ENCODE measurements around the gene LRRC17. TPM values are rescaled to one million over a fixed set of nuclear protein-coding genes. Genes with fewer than 3 reads are reported as not detected.
A peak's percentile ranks its signal among the peaks of the same experiment; 100 is the strongest.

LRRC17 gene
- total and polyA plus RNA-seq, 9 of the 15 experiments (the other 6 are each of a cell fraction or from before 2014, with no cell fraction given) = 0.03 to 0.18 (median 0.12) TPM; not detected in 5

DNA sequence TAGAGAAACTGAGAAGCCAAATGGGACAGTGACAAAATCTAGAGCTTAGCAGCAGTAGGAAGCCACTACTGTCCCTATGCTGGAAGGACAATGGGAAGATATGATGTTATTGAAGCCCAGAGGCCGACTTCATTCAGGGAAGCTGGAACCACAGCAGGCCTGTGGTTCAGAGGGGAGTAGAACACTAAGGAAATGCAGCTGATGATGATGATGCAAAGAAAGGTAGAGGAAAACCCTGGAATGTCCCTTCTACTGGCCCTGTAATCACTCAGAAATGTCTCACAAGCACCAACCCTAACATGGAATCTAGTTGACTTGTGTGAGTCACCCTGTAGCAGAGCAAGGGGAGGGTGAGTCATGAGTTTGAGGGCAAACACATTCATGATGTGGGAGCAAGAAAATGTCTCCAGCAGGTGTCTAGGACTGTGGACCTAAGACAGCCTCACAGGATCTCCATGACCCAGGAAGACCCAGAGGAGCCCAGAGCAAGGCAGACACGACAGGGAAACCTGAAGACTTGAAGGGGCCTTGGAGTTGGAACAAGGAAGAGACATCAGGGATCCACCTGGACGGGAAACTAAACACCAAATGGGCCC, 37.0 kb upstream of the LRRC17 start (continued):
- TF ChIP-seq, protein P1, sequence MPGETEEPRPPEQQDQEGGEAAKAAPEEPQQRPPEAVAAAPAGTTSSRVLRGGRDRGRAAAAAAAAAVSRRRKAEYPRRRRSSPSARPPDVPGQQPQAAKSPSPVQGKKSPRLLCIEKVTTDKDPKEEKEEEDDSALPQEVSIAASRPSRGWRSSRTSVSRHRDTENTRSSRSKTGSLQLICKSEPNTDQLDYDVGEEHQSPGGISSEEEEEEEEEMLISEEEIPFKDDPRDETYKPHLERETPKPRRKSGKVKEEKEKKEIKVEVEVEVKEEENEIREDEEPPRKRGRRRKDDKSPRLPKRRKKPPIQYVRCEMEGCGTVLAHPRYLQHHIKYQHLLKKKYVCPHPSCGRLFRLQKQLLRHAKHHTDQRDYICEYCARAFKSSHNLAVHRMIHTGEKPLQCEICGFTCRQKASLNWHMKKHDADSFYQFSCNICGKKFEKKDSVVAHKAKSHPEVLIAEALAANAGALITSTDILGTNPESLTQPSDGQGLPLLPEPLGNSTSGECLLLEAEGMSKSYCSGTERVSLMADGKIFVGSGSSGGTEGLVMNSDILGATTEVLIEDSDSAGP (CRISPR knock-in tag; IDR thresholded peaks at IDR 0.05) = no peak
- peak; percentile 79 for TF ChIP-seq SMARCA4 (IDR thresholded peaks at IDR 0.05)
- TF ChIP-seq ZEB2 (IDR thresholded peaks at IDR 0.05) = peak; percentile 21; the same call in 1 of the 2 replicates
- TF ChIP-seq SMARCE1 (IDR thresholded peaks at IDR 0.05) = peak; percentile 52
- peak; percentile 82 for TF ChIP-seq EHMT2 (IDR thresholded peaks at IDR 0.05)
- 0 out of 4 replicates have a peak, but pooled peaks of 1 of the 2 experiments have one; percentile 15 for TF ChIP-seq RCOR1 (IDR thresholded peaks at IDR 0.05; ENCODE audit: borderline replicate concordance in 1 of 2, low read depth in 2 of 2, low read length in 2 of 2)
- TF ChIP-seq CTBP1 (IDR thresholded peaks at IDR 0.05; ENCODE audit: borderline replicate concordance) = 0 out of 2 replicates have a peak, but pooled peaks have one; percentile 40
- peak; percentile 35; the same call in 1 of the 2 replicates for TF ChIP-seq ZNF175 (CRISPR knock-in tag; IDR thresholded peaks at IDR 0.05; ENCODE audit: low read depth)
- TF ChIP-seq ZNF212 (CRISPR knock-in tag; IDR thresholded peaks at IDR 0.05) = no peak
- TF ChIP-seq FOS (IDR thresholded peaks at IDR 0.05; ENCODE audit: extremely low read depth, insufficient read length) = peak; percentile 60
- TF ChIP-seq NFXL1 (CRISPR knock-in tag; IDR thresholded peaks at IDR 0.05) = no peak
- TF ChIP-seq CREB1 (IDR thresholded peaks at IDR 0.05) = no peak
- TF ChIP-seq CREB1 (CRISPR knock-in tag; IDR thresholded peaks at IDR 0.05) = 0 out of 2 replicates have a peak, but pooled peaks have one; percentile 8
- no peak for TF ChIP-seq NUFIP1 (IDR thresholded peaks at IDR 0.05; ENCODE audit: partially characterized antibody)
- peak; percentile 99 for TF ChIP-seq FOSL1 (tag; conservative IDR thresholded peaks at IDR 0.05)
- no peak for TF ChIP-seq CEBPG (CRISPR knock-in tag; IDR thresholded peaks at IDR 0.05)
- peak in 1 of 2 experiments; percentile 64; a peak in 2 of 4 replicates for TF ChIP-seq CEBPG (tag; conservative IDR thresholded peaks at IDR 0.05 in 1 of 2, IDR thresholded peaks at IDR 0.05 in 1 of 2)
- TF ChIP-seq ARID1B (IDR thresholded peaks at IDR 0.05) = peak; percentile 71
- TF ChIP-seq ADNP (tag; IDR thresholded peaks at IDR 0.05) = no peak
- peak in 1 of 2 experiments; percentile 68; a peak in 1 of 4 replicates for TF ChIP-seq TEAD1 (CRISPR knock-in tag; IDR thresholded peaks at IDR 0.05)
- TF ChIP-seq MAFK (IDR thresholded peaks at IDR 0.05; ENCODE audit: low read length) = 0 out of 2 replicates have a peak, but pooled peaks have one; percentile 6
